ENCODE measurements around the gene KLHL14.
"Not testable (repeated sequence)": the region's sequence is repeated elsewhere in the genome, so short reads cannot be mapped to it uniquely, and the experiment has no call there.

KLHL14 gene

GRCh38 chr18:32717126-32717525, 55.7 kb downstream of the KLHL14 start:
- no peak for DNase-seq (ENCODE audit: low read depth)

- no peak for DNase-seq (ENCODE audit: low read depth)
These were observed 58.2 kb downstream of the KLHL14 start for GRCh38 chr18:32714571-32715148.

GRCh38 chr18:32712860-32713259, 60.0 kb downstream of the KLHL14 start:
- no peak for DNase-seq (ENCODE audit: low read depth)

- DNase-seq (ENCODE audit: low read depth): no peak
These were observed 61.0 kb downstream of the KLHL14 start for GRCh38 chr18:32711862-32712261.

GRCh38 chr18:32707586-32707985, 65.2 kb downstream of the KLHL14 start:
- DNase-seq (ENCODE audit: low read depth): no peak

- DNase-seq (ENCODE audit: low read depth): no peak
These were observed 65.7 kb downstream of the KLHL14 start for GRCh38 chr18:32707147-32707546.

- no peak for DNase-seq (ENCODE audit: low read depth)
These were observed 71.5 kb downstream of the KLHL14 start for GRCh38 chr18:32701313-32701712.

GRCh38 chr18:32698153-32698552, 74.7 kb downstream of the KLHL14 start:
- DNase-seq (ENCODE audit: low read depth): no peak

GRCh38 chr18:32696376-32696775, 76.4 kb downstream of the KLHL14 start:
- DNase-seq (ENCODE audit: low read depth): no peak

GRCh38 chr18:32695534-32695933, 77.3 kb downstream of the KLHL14 start:
- no peak for DNase-seq (ENCODE audit: low read depth)

- DNase-seq (ENCODE audit: low read depth): no peak
These were observed 84.0 kb downstream of the KLHL14 start for GRCh38 chr18:32688821-32689220.

GRCh38 chr18:32684940-32685339, 87.9 kb downstream of the KLHL14 start:
- no peak for DNase-seq (ENCODE audit: low read depth)

GRCh38 chr18:32684096-32684495, 88.7 kb downstream of the KLHL14 start:
- DNase-seq (ENCODE audit: low read depth): no peak

GRCh38 chr18:32683044-32683443, 89.8 kb downstream of the KLHL14 start:
- DNase-seq (ENCODE audit: low read depth): no peak

- no peak for DNase-seq (ENCODE audit: low read depth)
These were observed 95.2 kb downstream of the KLHL14 start for GRCh38 chr18:32677578-32677977.

- no peak for DNase-seq (ENCODE audit: low read depth)
These were observed 98.3 kb downstream of the KLHL14 start for GRCh38 chr18:32674491-32674890.

GRCh38 chr18:32672398-32672797, 100.4 kb downstream of the KLHL14 start:
- DNase-seq (ENCODE audit: low read depth): no peak

- no peak for DNase-seq (ENCODE audit: low read depth)
These were observed 102.1 kb downstream of the KLHL14 start for GRCh38 chr18:32670727-32671126.

GRCh38 chr18:32669549-32670165, 103.2 kb downstream of the KLHL14 start:
- no peak for DNase-seq (ENCODE audit: low read depth)

- no peak for DNase-seq (ENCODE audit: low read depth)
These were observed 103.9 kb downstream of the KLHL14 start for GRCh38 chr18:32668956-32669355.

GRCh38 chr18:32661486-32662299, 111.1 kb downstream of the KLHL14 start:
- no peak for DNase-seq (ENCODE audit: low read depth)

- not testable (repeated sequence) for DNase-seq (ENCODE audit: low read depth)
These were observed 118.3 kb downstream of the KLHL14 start for GRCh38 chr18:32654507-32654906.

GRCh38 chr18:32637659-32638058, 135.2 kb downstream of the KLHL14 start:
- not testable (repeated sequence) for DNase-seq (ENCODE audit: low read depth)
